ENCODE data around the gene TNXB.
A peak's percentile ranks its signal among the peaks of the same experiment; 100 is the strongest.

Gene TNXB

DNA sequence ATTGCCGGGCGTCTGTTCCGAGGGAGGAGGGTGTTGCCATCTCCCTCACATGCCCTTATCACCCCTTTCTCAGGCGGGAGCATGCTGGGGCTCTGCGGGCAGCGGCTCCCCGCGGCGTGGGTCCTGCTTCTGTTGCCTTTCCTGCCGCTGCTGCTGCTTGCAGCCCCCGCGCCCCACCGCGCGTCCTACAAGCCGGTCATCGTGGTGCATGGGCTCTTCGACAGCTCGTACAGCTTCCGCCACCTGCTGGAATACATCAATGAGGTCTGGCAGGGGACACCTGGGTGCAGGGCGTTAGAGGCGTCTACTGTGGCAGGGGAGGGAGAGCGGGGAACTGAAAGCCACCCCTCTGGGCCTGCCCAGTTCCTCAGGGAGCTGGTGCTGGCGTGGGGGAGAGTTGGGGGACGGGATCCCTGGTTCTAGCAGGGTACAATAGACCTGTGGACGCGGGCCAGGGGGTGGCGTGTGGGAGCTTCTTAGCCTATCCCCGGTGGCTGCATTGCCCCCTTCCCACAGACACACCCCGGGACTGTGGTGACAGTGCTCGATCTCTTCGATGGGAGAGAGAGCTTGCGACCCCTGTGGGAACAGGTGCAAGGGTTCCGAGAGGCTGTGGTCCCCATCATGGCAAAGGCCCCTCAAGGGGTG, 45.5 kb upstream of the TNXB start:
- no peaks in the 10 kb centered on the region for H3K27me3 ChIP-seq (ENCODE audit: low read depth, low read length)
- peaks cover 8% of the 10 kb centered on the region for H3K4me1 ChIP-seq (ENCODE audit: low read length)
- H3K79me2 ChIP-seq (ENCODE audit: low read length) = no peaks in the 10 kb centered on the region
- no peaks in the 10 kb centered on the region for H3K9me3 ChIP-seq (ENCODE audit: insufficient read depth, low read length)
- no peaks in the 10 kb centered on the region for H4K20me1 ChIP-seq (ENCODE audit: insufficient read depth, low read length)
- H3K27ac ChIP-seq (ENCODE audit: low read length) = no peak overlapping the region
- peak overlapping the region; percentile 96 for H3K4me3 ChIP-seq (ENCODE audit: low read length)
- H3K36me3 ChIP-seq (replicated peaks; ENCODE audit: low read depth, low read length) = no peaks in the 10 kb centered on the region
- H3K4me2 ChIP-seq (ENCODE audit: low read length) = peak overlapping the region; percentile 84
- peak overlapping the region; percentile 75 for H3K9ac ChIP-seq (ENCODE audit: low read length)
- peak; percentile 57 for TF ChIP-seq CTCF (IDR thresholded peaks at IDR 0.05; ENCODE audit: low read depth, low read length)
- no peak for TF ChIP-seq EZH2phosphoT487 (IDR thresholded peaks at IDR 0.05; ENCODE audit: low read depth)
- H2AFZ ChIP-seq (ENCODE audit: low read depth, low read length) = peak overlapping the region; percentile 97; the same call in 1 of the 2 replicates

- no peaks in the 10 kb centered on the region for H4K20me1 ChIP-seq (ENCODE audit: insufficient read depth, low read length)
- no peak within 1 kb of the TSS for H3K27ac ChIP-seq (ENCODE audit: low read length)
- peak within 1 kb of the TSS; percentile 75 for H3K9ac ChIP-seq (ENCODE audit: low read length)
- no peak for TF ChIP-seq CTCF (IDR thresholded peaks at IDR 0.05; ENCODE audit: low read depth, low read length)
- TF ChIP-seq EZH2phosphoT487 (IDR thresholded peaks at IDR 0.05; ENCODE audit: low read depth) = no peak
- no peaks in the 10 kb centered on the region for H3K27me3 ChIP-seq (ENCODE audit: low read depth, low read length)
- no peaks in the 10 kb centered on the region for H3K36me3 ChIP-seq (replicated peaks; ENCODE audit: low read depth, low read length)
- H3K9me3 ChIP-seq (ENCODE audit: insufficient read depth, low read length) = no peaks in the 10 kb centered on the region
- H3K79me2 ChIP-seq (ENCODE audit: low read length) = no peaks in the 10 kb centered on the region
- peaks cover 8% of the 10 kb centered on the region for H3K4me1 ChIP-seq (ENCODE audit: low read length)
- H3K4me3 ChIP-seq (ENCODE audit: low read length) = peak within 1 kb of the TSS; percentile 96
- H2AFZ ChIP-seq (ENCODE audit: low read depth, low read length) = peak within 1 kb of the TSS; percentile 97
- peak within 1 kb of the TSS; percentile 84 for H3K4me2 ChIP-seq (ENCODE audit: low read length)
Measured at GRCh38 chr6:32153564-32154513, 44.7 kb upstream of the TNXB start, which contains the start of gene PPT2. PPT2 (plus strand) TSS chr6:32154141; CDS start chr6:32154595, 454 bp downstream.

DNA sequence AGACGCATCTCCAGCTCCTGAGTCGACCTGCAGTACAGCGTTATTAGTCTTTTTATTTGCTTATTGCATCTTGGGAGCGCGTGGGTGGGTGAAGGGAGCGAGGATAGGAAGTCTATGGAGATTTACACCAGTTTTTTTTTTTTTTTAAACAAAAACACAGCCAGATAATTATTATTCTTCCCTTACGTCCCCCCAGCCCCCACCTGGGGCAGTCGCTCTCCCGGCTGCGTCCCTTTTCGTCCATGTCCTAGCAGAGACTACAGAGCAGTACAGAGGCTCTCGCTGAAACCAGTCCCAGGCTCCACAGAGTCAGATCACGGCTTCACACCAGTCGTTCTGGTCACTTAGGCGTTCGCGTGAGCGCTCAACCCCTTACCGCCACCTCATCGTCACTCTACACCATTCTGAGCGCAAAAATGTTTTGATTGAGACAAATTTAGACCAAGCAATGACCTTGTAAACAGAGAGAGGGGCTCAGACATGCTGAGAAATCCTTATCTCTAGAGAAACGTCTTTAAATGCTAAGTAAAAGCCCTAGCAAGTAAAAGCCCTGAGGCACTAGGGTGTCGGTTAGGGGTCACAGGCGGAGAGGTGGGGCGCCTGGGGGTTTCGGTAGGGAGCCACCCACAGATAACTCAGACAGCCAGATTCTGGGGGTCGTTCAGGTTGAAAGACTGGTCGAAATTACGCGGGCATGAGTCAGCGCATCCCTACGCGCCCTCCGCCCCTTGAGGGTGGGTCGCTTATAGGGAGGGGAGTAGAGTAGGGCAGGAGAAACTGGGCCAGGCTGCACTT, 43.8 kb upstream of the TNXB start:
- H3K36me3 ChIP-seq (replicated peaks; ENCODE audit: low read depth, low read length) = no peaks in the 10 kb centered on the region
- no peak overlapping the region for H2AFZ ChIP-seq (ENCODE audit: low read depth, low read length)
- peak overlapping the region; percentile 96 for H3K4me3 ChIP-seq (ENCODE audit: low read length)
- H3K4me1 ChIP-seq (ENCODE audit: low read length) = peaks cover 8% of the 10 kb centered on the region
- no peaks in the 10 kb centered on the region for H3K79me2 ChIP-seq (ENCODE audit: low read length)
- no peaks in the 10 kb centered on the region for H3K9me3 ChIP-seq (ENCODE audit: insufficient read depth, low read length)
- H4K20me1 ChIP-seq (ENCODE audit: insufficient read depth, low read length) = no peaks in the 10 kb centered on the region
- no peaks in the 10 kb centered on the region for H3K27me3 ChIP-seq (ENCODE audit: low read depth, low read length)
- H3K4me2 ChIP-seq (ENCODE audit: low read length) = peak overlapping the region; percentile 84
- no peak overlapping the region for H3K27ac ChIP-seq (ENCODE audit: low read length)
- no peak for TF ChIP-seq EZH2phosphoT487 (IDR thresholded peaks at IDR 0.05; ENCODE audit: low read depth)
- no peak for TF ChIP-seq CTCF (IDR thresholded peaks at IDR 0.05; ENCODE audit: low read depth, low read length)
- no peak overlapping the region for H3K9ac ChIP-seq (ENCODE audit: low read length)

Data from OCI-LY3 (cell line).